ENCODE measurements around the gene USP40. TPM values are rescaled to one million over a fixed set of nuclear protein-coding genes. Genes with fewer than 3 reads are reported as not detected.

USP40 gene
- total RNA-seq, 1 donor = 40.2 TPM

- no peak for DNase-seq (ENCODE audit: low read depth)
- no peak for TF ChIP-seq CTCF (IDR thresholded peaks at IDR 0.05; ENCODE audit: insufficient read depth, low read length)
- H3K4me3 ChIP-seq (ENCODE audit: low read depth, low read length) = no peak overlapping the region
Observed at GRCh38 chr2:233464531-233465240, 101.9 kb downstream of the USP40 start.

- no peak for TF ChIP-seq CTCF (IDR thresholded peaks at IDR 0.05; ENCODE audit: insufficient read depth, low read length)
- no peak for DNase-seq (ENCODE audit: low read depth)
Observed at GRCh38 chr2:233464056-233464455, 102.5 kb downstream of the USP40 start.

GRCh38 chr2:233463586-233463985 lies 103.0 kb downstream of the USP40 start:
- no peak for DNase-seq (ENCODE audit: low read depth)
- no peak overlapping the region for H3K4me3 ChIP-seq (ENCODE audit: low read depth, low read length)
- no peak for TF ChIP-seq CTCF (IDR thresholded peaks at IDR 0.05; ENCODE audit: insufficient read depth, low read length)

More at GRCh38 chr2:233464056-233464455, 102.5 kb downstream of the USP40 start:
- no peak overlapping the region for H3K4me3 ChIP-seq (ENCODE audit: low read depth, low read length)

GRCh38 chr2:233462826-233463470 lies 103.6 kb downstream of the USP40 start:
- TF ChIP-seq CTCF (IDR thresholded peaks at IDR 0.05; ENCODE audit: insufficient read depth, low read length) = no peak
- no peak overlapping the region for H3K4me3 ChIP-seq (ENCODE audit: low read depth, low read length)
- no peak for DNase-seq (ENCODE audit: low read depth)

GRCh38 chr2:233462202-233462785 lies 104.3 kb downstream of the USP40 start:
- no peak for DNase-seq (ENCODE audit: low read depth)
- TF ChIP-seq CTCF (IDR thresholded peaks at IDR 0.05; ENCODE audit: insufficient read depth, low read length) = no peak

GRCh38 chr2:233461481-233461891 lies 105.1 kb downstream of the USP40 start:
- H3K4me3 ChIP-seq (ENCODE audit: low read depth, low read length) = no peak overlapping the region
- DNase-seq (ENCODE audit: low read depth) = no peak
- no peak for TF ChIP-seq CTCF (IDR thresholded peaks at IDR 0.05; ENCODE audit: insufficient read depth, low read length)

More at GRCh38 chr2:233462202-233462785, 104.3 kb downstream of the USP40 start:
- H3K4me3 ChIP-seq (ENCODE audit: low read depth, low read length) = no peak overlapping the region

Data from fibroblast of the aortic adventitia (primary cell).